ENCODE measurements around the gene DPYSL3.

Gene DPYSL3

DNA sequence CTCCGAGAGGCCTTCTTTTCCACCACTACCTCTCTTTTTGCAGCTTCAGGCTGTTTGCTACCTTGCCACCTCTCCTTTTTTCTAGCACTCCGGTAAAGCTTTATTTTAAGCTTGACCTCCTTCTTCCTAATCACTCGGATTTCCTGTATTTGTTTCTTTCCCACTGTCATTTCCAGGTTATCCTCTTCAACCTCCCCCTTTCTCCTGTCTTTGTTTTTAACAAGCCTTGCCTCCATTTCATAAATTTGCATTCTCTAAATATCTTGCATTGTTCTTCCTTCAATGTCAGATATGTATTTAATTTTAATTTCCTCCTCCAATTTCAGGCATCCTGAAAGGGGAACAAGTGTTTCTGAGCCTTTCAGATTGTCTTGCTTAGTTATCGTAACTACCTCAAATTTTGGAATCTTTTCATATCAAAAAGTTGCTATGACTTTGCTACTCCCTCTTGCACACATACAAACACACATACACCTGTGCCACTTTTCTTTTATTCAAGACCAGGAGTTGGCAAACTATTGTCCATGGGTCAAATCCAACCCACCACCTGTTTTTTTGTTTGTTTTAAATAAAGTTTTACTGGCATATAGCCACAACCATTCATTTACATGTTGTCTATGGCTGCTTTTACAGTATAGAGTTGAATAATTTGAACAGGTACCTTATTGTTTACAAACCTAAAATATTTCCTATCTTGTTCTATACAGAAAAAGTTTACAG lies 22.7 kb downstream of the DPYSL3 start:
- TF ChIP-seq POLR2A (IDR thresholded peaks at IDR 0.05; ENCODE audit: extremely low read depth, insufficient read length) (no peak), MAX (IDR thresholded peaks at IDR 0.05; ENCODE audit: low read depth, low read length) (no peak)
- TF ChIP-seq, protein P1, sequence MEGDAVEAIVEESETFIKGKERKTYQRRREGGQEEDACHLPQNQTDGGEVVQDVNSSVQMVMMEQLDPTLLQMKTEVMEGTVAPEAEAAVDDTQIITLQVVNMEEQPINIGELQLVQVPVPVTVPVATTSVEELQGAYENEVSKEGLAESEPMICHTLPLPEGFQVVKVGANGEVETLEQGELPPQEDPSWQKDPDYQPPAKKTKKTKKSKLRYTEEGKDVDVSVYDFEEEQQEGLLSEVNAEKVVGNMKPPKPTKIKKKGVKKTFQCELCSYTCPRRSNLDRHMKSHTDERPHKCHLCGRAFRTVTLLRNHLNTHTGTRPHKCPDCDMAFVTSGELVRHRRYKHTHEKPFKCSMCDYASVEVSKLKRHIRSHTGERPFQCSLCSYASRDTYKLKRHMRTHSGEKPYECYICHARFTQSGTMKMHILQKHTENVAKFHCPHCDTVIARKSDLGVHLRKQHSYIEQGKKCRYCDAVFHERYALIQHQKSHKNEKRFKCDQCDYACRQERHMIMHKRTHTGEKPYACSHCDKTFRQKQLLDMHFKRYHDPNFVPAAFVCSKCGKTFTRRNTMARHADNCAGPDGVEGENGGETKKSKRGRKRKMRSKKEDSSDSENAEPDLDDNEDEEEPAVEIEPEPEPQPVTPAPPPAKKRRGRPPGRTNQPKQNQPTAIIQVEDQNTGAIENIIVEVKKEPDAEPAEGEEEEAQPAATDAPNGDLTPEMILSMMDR (IDR thresholded peaks at IDR 0.05; ENCODE audit: low read depth, low read length) = no peak
- H3K4me3 ChIP-seq (ENCODE audit: low read depth, low read length) = no peak overlapping the region
- DNase-seq (ENCODE audit: low read depth) = no peak

- no peak for DNase-seq (ENCODE audit: low read depth)
- no peak overlapping the region for H3K4me3 ChIP-seq (ENCODE audit: low read depth, low read length)
- TF ChIP-seq, protein P1 (IDR thresholded peaks at IDR 0.05; ENCODE audit: low read depth, low read length) = no peak
- no peak for TF ChIP-seq MAX (IDR thresholded peaks at IDR 0.05; ENCODE audit: low read depth, low read length)
- TF ChIP-seq POLR2A (IDR thresholded peaks at IDR 0.05; ENCODE audit: extremely low read depth, insufficient read length) = no peak
- TF ChIP-seq MYC (IDR thresholded peaks at IDR 0.05; ENCODE audit: low read depth, low read length) = no peak
Observed at GRCh38 chr5:147485814-147486213, 24.1 kb downstream of the DPYSL3 start.

DNA sequence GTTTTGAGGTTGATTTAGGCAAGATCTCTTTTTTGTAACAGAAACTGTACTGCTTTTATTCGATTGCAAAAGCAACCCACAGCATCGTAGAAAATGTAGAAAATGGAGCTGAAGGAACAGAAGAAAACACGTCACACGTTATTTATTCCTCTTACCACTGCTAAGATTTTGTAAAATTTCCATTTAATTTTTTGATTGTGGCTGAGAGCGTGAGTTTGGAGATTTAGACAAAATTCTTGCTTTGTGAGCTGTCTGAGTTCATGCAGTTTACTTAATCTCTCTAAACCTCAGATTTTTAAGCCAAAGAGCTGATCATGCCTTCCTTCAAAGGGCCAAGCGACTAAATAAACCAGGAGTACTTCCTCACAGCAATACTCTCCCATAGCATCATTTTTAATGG lies 24.8 kb downstream of the DPYSL3 start:
- TF ChIP-seq MAX (IDR thresholded peaks at IDR 0.05; ENCODE audit: low read depth, low read length) (no peak), MYC (IDR thresholded peaks at IDR 0.05; ENCODE audit: low read depth, low read length) (no peak), POLR2A (IDR thresholded peaks at IDR 0.05; ENCODE audit: extremely low read depth, insufficient read length) (no peak)
- TF ChIP-seq, protein P1 (IDR thresholded peaks at IDR 0.05; ENCODE audit: low read depth, low read length) = no peak
- DNase-seq (ENCODE audit: low read depth) = no peak
- H3K4me3 ChIP-seq (ENCODE audit: low read depth, low read length) = no peak overlapping the region

- H3K4me3 ChIP-seq (ENCODE audit: low read depth, low read length) = no peak overlapping the region
- no peak for TF ChIP-seq MYC (IDR thresholded peaks at IDR 0.05; ENCODE audit: low read depth, low read length)
- TF ChIP-seq POLR2A (IDR thresholded peaks at IDR 0.05; ENCODE audit: extremely low read depth, insufficient read length) = no peak
- TF ChIP-seq MAX (IDR thresholded peaks at IDR 0.05; ENCODE audit: low read depth, low read length) = no peak
- TF ChIP-seq, protein P1 (IDR thresholded peaks at IDR 0.05; ENCODE audit: low read depth, low read length) = no peak
- no peak for DNase-seq (ENCODE audit: low read depth)
Observed at GRCh38 chr5:147484708-147485020, 25.2 kb downstream of the DPYSL3 start.

DNA sequence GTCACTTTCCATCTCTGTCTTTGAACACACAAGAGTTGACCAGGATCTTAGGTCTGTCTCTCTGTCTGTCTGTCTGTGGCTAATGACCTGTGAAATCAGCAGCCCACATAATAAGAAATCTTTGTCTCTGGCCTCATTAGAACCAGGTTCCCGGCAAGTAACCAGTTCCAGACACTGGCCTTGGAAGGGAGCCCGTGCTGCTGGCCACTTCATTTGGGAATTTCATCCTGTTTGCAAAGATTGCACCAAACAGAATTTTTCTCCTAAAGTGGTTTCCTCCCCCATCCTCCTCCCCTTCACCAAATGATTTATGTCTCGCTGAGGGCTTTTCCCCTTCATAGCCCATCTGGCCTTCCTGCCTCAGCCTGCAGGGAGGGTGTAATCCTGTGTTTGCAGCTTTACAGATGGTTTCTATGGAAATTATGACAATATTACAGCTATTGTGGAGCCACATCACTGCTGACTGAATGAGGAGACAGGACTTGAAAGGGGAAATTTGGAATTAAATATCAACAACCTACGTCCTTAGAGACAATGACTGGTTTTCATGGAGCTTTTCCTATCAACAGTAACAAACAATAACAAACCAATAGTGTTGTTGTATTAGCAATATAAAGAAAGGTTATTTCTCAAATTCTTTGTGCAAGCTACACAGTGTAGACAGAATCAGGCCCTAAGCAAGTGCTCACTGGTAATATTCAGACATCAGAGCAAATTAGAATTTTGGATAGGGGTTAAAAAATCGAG lies 25.7 kb downstream of the DPYSL3 start:
- no peak overlapping the region for H3K4me3 ChIP-seq (ENCODE audit: low read depth, low read length)
- no peak for DNase-seq (ENCODE audit: low read depth)
- no peak for TF ChIP-seq MYC (IDR thresholded peaks at IDR 0.05; ENCODE audit: low read depth, low read length)
- TF ChIP-seq, protein P1 (IDR thresholded peaks at IDR 0.05; ENCODE audit: low read depth, low read length) = no peak
- no peak for TF ChIP-seq MAX (IDR thresholded peaks at IDR 0.05; ENCODE audit: low read depth, low read length)
- no peak for TF ChIP-seq POLR2A (IDR thresholded peaks at IDR 0.05; ENCODE audit: extremely low read depth, insufficient read length)

Data from NB4 (cell line).